Fibroblast of the aortic adventitia (primary cell): ENCODE measurements around the gene TTYH3. TPM values are rescaled to one million over a fixed set of nuclear protein-coding genes. Genes with fewer than 3 reads are reported as not detected.

ENCODE experiments used
- DNase-seq: peaks from one replicate; pipeline ENCODE4 v3.0.0-alpha.2; 2010; ENCODE audit warnings: low read depth
- H3K4me3 ChIP-seq: 2 replicates; pipeline ENCODE4 v1.5.1; 2011; ENCODE audit warnings: low read depth, mild to moderate bottlenecking, control low read depth, low read length, moderate library complexity
- CTCF ChIP-seq: IDR thresholded peaks from 2 replicates; pipeline ENCODE4 v1.5.1; 2011; ENCODE audit warnings: mild to moderate bottlenecking, low read length, control low read depth, inconsistent platforms; ENCODE audit not compliant: insufficient read depth
- total RNA-seq: library from RNA; depleted of rRNA; stranded (reverse); fragments of >200 nt; gene quantifications from 2 replicates; pipeline ENCODE4 v1.2.3, GENCODE V29; 2012; ENCODE audit warnings: low replicate concordance

The TTYH3 gene
- total RNA-seq, 1 donor: 27.9 TPM

GRCh38 chr7:2624293-2624886 is 7.4 kb upstream of the TTYH3 start:
- no peak for TF ChIP-seq CTCF

GRCh38 chr7:2626498-2627117 is 5.2 kb upstream of the TTYH3 start:
- no peak for TF ChIP-seq CTCF
- H3K4me3 ChIP-seq: no peak overlapping the region
- peak; percentile 96 for DNase-seq

More at GRCh38 chr7:2624293-2624886, 7.4 kb upstream of the TTYH3 start:
- H3K4me3 ChIP-seq: no peak overlapping the region
- no peak for DNase-seq

- H3K4me3 ChIP-seq: no peak overlapping the region
- no peak for DNase-seq
- TF ChIP-seq CTCF: no peak
Measured at GRCh38 chr7:2627258-2628129, 4.3 kb upstream of the TTYH3 start.

GRCh38 chr7:2628130-2628482 is 3.7 kb upstream of the TTYH3 start:
- DNase-seq: no peak
- H3K4me3 ChIP-seq: no peak overlapping the region
- TF ChIP-seq CTCF: no peak

GRCh38 chr7:2628891-2629290 is 2.9 kb upstream of the TTYH3 start:
- no peak for DNase-seq
- no peak for TF ChIP-seq CTCF
- H3K4me3 ChIP-seq: no peak overlapping the region

GRCh38 chr7:2629746-2630681 is 1.8 kb upstream of the TTYH3 start:
- DNase-seq: peak; percentile 47
- no peak for TF ChIP-seq CTCF
- no peak overlapping the region for H3K4me3 ChIP-seq
